ENCODE data around the gene CHRNE.

GRCh38 chr17:4942760-4943508, 40.0 kb upstream of the CHRNE start:
- TF ChIP-seq CTCF (IDR thresholded peaks at IDR 0.05; ENCODE audit: low read depth, low read length, poor library complexity, severe bottlenecking) (no peak), EZH2phosphoT487 (IDR thresholded peaks at IDR 0.05; ENCODE audit: borderline replicate concordance, low read length) (no peak)

Measured in DOHH2 (cell line).